ENCODE results near the gene ARHGAP42.

ARHGAP42 gene

DNA sequence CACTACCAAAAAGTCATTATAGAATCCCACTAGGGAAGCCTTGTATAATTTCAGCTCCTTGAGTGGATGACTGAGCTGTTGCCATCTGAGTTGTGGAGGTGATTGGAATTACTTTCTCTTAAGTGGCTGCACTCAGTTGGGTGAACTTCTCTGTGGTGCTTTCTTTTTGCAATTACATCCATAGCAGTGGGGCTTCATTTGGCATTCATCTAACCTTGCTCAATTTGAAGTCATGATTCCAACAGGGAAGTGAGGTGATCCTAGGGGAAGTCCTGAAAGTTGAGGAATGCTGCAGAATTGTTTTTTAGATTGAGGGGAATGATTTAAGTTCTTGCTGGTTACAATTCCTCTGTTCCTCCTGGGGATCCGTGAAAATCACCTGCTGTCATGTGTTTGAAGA, 39.6 kb downstream of the ARHGAP42 start:
- ChIA-PET CTCF (interaction anchor here (1.2 to 1.5 kb wide), 2 partner anchors 9 to 12 kb away, joined by 3 to 4 read pairs; no protein-coding TSS in a partner anchor), POLR2A (no interaction called here)
- no peak for DNase-seq (ENCODE audit: extremely low spot score)
- TF ChIP-seq, protein P1, sequence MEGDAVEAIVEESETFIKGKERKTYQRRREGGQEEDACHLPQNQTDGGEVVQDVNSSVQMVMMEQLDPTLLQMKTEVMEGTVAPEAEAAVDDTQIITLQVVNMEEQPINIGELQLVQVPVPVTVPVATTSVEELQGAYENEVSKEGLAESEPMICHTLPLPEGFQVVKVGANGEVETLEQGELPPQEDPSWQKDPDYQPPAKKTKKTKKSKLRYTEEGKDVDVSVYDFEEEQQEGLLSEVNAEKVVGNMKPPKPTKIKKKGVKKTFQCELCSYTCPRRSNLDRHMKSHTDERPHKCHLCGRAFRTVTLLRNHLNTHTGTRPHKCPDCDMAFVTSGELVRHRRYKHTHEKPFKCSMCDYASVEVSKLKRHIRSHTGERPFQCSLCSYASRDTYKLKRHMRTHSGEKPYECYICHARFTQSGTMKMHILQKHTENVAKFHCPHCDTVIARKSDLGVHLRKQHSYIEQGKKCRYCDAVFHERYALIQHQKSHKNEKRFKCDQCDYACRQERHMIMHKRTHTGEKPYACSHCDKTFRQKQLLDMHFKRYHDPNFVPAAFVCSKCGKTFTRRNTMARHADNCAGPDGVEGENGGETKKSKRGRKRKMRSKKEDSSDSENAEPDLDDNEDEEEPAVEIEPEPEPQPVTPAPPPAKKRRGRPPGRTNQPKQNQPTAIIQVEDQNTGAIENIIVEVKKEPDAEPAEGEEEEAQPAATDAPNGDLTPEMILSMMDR (IDR thresholded peaks at IDR 0.05; ENCODE audit: control extremely low read depth, extremely low read depth, low read depth, missing control alignments): no peak

DNA sequence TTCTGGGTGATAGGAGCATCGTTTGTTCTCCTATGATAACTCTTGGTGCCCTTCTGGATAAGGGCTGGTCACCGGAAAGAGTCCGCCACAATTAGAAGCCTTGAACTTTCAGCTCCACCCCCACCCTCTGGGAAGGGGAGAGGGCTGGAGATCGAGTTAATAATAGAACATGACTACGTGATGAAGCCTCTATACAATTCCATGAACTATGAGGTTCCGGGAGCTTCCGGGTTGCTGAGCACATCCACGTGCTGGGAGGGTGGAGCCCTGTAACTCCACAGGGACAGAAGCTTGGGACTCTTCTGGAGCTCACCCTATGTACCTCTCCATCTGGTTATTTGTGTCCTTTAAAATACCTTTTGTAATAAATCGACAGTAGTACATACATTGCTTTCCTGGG, 40.3 kb downstream of the ARHGAP42 start:
- POLR2A ChIA-PET: no interaction called here
- CTCF ChIA-PET: interaction anchor here (1.5 kb wide), 1 partner anchor 10 kb away, joined by 3 read pairs; no protein-coding TSS in a partner anchor
- DNase-seq (ENCODE audit: extremely low spot score): no peak
- TF ChIP-seq, protein P1 (IDR thresholded peaks at IDR 0.05; ENCODE audit: control extremely low read depth, extremely low read depth, low read depth, missing control alignments): no peak

DNA sequence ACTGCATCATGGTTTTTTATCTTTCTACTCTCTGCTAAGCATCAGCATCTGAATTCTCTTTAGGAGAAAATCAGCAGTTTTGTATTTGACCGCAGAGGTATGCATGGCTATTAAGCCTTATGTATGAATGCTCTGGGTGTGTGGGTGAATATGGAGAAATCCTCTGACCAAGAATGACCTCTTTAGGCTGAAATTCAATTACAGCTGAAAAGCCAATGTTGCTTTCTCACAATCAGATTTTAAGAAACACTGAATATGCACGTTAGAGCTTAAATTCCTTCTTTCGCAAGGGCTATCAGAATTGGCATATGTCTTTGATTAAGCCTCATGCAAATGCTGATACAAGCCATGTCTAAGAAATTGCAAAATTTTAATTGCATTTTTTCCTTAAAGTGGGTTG, 43.2 kb downstream of the ARHGAP42 start:
- CTCF ChIA-PET: no interaction called here
- TF ChIP-seq, protein P1 (IDR thresholded peaks at IDR 0.05; ENCODE audit: control extremely low read depth, extremely low read depth, low read depth, missing control alignments): no peak
- no peak for DNase-seq (ENCODE audit: extremely low spot score)
- POLR2A ChIA-PET: no interaction called here

DNA sequence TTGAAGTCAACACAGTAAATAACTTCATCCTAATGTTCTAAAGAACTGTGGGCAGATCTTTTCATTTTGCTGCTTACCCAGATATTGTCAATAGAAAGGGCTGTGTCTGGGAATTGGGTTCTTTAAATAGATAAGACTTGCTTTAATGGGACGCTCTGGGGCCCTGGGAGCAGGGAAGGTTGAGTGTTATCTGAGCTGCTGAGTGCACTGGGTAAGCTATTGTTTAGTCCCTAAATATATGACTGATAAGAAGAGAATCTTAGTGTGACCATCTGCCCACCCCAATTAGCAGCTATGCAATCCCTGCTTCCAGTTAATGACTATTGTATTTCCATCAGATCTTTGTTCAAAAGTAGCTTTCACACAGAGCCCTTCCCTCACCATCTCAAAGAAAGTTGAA, 44.4 kb downstream of the ARHGAP42 start:
- ChIA-PET POLR2A (no interaction called here), CTCF (interaction anchor here (1.6 to 2.0 kb wide), 2 partner anchors 12 to 103 kb away, joined by 4 to 6 read pairs; no protein-coding TSS in a partner anchor)
- no peak for DNase-seq (ENCODE audit: extremely low spot score)
- TF ChIP-seq, protein P1 (IDR thresholded peaks at IDR 0.05; ENCODE audit: control extremely low read depth, extremely low read depth, low read depth, missing control alignments): no peak

DNA sequence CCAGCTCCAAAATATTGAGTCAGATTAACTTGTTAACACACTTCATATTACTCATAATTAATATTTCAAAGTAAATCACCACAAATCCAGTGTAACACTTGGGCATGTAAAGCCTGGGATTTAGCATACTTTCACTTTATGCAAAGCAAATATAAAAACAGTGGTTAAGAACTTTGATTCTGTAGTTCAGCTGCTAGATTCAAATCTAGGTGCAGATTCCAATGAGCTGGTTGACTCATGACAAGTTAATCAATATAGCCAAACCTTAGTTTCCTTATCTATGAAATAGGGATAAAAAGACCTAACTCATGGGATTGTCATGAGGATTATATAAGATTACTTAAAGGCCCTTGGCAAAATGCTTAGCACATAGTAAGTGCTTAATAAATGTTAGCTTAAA, 45.9 kb downstream of the ARHGAP42 start:
- TF ChIP-seq, protein P1 (IDR thresholded peaks at IDR 0.05; ENCODE audit: control extremely low read depth, extremely low read depth, low read depth, missing control alignments): no peak
- ChIA-PET POLR2A (no interaction called here), CTCF (interaction anchor here (1.1 to 2.2 kb wide), 3 partner anchors 9 to 45 kb away, joined by 3 to 6 read pairs (median 4); no protein-coding TSS in a partner anchor)
- DNase-seq (ENCODE audit: extremely low spot score): no peak

DNA sequence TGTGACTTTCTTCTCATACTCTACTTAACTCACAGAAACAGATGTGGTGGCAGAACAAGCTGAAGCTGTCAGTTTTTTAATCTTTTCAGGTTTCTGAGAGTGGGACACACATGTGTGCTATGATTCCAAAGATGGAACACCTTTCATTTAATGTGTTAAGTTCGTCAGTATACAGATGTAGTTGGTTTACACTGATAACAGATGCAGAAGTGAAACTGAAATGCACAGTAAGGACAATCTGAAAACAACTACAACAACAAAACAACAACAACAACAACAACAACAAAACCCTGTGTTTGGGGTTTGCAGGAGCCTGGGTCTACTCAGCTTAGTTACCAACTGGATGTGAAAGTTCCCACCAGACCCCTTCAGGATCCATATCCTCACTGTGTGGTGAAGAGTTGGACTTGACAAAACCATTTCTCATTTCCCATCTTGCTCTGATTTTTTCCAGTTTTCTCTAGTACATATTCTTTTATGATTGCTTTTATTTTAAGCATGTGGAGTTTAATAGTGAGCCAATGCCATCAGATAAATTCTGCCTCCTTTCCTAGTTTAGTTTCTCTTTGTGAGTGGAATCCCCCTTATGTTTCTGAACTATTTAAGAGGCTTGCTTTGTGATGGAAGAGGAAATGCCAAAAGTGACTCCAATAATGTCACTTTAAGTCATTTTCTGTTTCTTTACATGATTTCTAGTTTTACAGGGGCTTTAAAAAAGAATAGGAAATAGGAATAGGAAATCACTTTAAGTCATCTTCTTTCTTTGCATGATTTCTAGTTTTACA, 47.8 kb downstream of the ARHGAP42 start:
- TF ChIP-seq, protein P1 (IDR thresholded peaks at IDR 0.05; ENCODE audit: control extremely low read depth, extremely low read depth, low read depth, missing control alignments): no peak
- POLR2A ChIA-PET: no interaction called here
- no peak for DNase-seq (ENCODE audit: extremely low spot score)
- CTCF ChIA-PET: interaction anchor here (2.2 kb wide), 1 partner anchor 47 kb away, joined by 4 read pairs; no protein-coding TSS in a partner anchor
